Measurements from ENCODE around the gene CCDC184.
A peak's percentile ranks its signal among the peaks of the same experiment; 100 is the strongest.

CCDC184 gene

GRCh38 chr12:48179466-48179865 is 4.0 kb upstream of the CCDC184 start:
- DNase-seq (ENCODE audit: low read depth in 2 of 2), result no peak

- no peak for DNase-seq (ENCODE audit: low read depth in 2 of 2)
These were observed 3.0 kb upstream of the CCDC184 start for GRCh38 chr12:48180424-48180823.

DNA sequence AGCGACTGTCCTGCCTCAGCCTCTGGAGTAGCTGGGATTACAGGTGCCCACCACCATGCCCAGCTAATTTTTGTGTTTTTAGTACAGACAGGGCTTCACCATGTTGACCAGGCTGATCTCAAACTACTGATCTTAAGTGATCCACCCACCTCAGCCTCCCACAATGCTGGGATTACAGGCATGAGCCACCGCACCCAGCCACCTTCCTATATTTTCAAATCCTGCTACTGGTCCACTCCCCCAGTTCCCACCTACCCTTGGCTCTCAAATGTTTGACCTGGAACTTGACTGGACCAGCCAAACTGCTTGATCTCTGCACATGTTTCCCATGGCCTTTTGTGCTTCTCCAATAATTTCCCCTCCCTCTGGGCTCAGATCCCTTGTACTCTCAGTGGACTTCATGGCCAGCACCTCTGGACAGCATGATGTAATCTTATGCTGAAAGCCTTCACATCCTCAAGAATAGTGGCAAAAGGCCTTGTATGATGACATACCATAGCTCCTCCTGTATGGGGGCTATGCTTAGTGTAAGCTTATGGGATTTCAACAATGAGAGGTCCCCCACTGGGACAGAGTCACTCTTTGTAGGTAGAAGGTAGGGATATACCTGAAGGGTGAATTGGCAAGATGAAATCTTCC is 2.5 kb upstream of the CCDC184 start:
- DNase-seq (ENCODE audit: low read depth in 2 of 2), result no peak

GRCh38 chr12:48182631-48183030 is 813 bp upstream of the CCDC184 start:
- no peak for DNase-seq (ENCODE audit: low read depth in 2 of 2)

DNA sequence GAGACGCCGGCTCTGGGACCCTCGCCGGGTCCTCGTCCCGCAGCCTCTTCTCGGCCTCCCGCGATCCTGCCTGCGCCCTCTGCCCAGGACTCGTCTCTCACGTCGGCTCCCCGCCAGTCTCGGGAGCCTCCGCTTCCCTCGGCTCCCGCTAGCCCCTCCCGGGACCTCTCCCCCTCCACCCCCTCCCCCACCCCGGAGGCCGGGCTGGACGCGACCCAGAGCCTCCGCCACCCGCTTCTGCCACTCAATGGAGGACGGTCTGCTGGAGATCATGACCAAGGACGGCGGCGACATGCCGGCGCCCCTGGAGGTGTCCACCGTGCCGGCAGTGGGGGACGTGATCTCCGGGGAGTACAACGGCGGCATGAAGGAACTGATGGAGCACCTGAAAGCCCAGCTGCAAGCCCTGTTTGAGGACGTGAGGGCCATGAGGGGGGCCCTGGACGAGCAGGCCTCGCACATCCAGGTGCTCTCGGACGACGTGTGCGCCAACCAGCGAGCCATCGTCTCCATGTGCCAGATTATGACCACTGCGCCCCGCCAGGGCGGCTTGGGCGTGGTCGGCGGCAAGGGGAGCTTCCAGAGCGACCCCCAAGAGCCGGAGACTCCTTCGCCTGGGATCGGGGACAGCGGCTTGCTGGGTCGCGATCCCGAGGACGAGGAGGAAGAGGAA is 568 bp downstream of the CCDC184 start:
- DNase-seq (ENCODE audit: low read depth in 2 of 2), result no peak

GRCh38 chr12:48184549-48184922 is 1.1 kb downstream of the CCDC184 start:
- no peak for DNase-seq (ENCODE audit: low read depth in 2 of 2)

GRCh38 chr12:48185181-48185919 is 1.9 kb downstream of the CCDC184 start:
- no peak for DNase-seq (ENCODE audit: low read depth in 2 of 2)

DNA sequence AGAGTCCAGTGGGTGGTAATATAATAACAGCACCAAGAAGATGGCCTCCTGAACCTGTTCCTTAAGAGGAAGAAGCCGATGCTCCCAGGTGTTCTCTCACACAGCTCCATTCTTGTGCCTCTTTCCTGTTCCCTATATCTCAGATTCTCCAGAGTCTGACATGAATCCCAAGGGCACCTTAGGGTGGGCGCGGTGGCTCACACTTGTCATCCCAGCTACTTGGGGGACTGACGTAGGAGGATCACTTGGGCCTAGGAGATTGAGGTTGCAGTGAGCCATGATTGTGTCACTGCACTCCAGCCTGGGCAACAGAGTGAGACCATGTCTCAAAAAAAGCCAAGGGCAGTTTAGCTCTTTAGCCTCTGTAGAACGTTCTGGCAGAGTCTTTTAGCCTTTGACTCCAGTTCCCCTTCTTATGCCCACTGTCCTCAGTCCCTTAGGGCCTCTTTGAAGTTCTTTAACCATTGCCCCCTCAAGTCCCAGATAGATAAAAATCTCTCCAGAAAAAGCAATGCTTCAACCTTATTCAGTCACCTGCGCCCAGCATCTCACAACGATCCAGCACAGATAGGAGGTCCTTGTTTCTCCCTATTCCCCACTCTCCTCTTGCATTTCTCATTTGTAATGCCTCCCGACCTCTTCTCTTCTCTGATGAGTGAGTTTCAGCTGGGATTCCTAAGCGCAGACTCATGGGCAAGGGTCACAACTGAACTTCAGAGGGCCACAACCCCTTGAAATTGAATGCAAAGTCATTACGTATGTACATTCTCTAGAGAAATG is 4.7 kb downstream of the CCDC184 start:
- DNase-seq (ENCODE audit: low read depth in 2 of 2), result no peak

- DNase-seq (ENCODE audit: low read depth in 2 of 2), result peak; percentile 53 to 54
These were observed 6.1 kb downstream of the CCDC184 start for GRCh38 chr12:48189331-48190125.

DNA sequence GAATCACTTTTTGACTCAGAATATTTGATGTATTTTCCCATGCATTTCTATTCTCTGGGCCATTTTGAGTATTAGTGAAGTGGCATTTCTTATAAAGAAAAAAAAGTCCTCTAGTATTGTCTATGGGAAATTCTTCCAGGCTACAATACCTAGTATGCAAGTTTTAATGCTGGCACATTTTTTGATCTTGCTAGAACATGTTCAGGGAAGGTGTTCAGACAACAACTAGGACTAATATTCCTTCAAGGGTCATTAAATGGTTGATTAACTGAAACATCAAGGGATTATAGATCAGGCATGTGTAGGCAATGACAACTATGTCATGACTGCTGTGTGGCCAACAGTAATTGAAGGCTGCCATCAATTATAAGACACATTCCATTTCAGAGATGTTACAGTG is 7.7 kb downstream of the CCDC184 start:
- DNase-seq (ENCODE audit: low read depth in 2 of 2), result no peak

- DNase-seq (ENCODE audit: low read depth in 2 of 2), result no peak
These were observed 9.4 kb downstream of the CCDC184 start for GRCh38 chr12:48192861-48193260.

GRCh38 chr12:48193623-48194022 is 10.2 kb downstream of the CCDC184 start:
- DNase-seq (ENCODE audit: low read depth in 2 of 2), result no peak

DNA sequence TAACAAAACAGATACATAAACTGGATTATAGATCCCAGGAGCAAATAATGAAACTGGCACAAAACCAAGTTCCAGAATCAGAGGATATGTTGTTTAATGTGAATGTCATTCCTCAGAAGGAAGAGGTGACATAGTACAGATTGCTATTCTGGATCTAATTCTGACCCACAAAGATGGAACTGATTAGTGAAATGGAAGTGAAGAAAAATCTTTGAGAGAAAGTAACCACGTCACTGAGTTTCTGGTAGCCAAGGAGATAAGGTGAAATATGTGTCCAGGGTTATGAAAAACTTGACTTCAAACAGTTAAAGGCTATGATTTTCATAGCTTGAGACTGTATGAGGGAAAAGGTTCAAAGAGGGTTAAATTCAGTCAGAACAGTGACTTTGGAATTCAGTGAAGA is 11.4 kb downstream of the CCDC184 start:
- DNase-seq (ENCODE audit: low read depth in 2 of 2), result no peak

GRCh38 chr12:48197549-48197970 is 14.1 kb downstream of the CCDC184 start:
- no peak for DNase-seq (ENCODE audit: low read depth in 2 of 2)

- DNase-seq (ENCODE audit: low read depth in 2 of 2), result peak; percentile 81 to 87
These were observed 14.7 kb downstream of the CCDC184 start for GRCh38 chr12:48197971-48198671.

DNA sequence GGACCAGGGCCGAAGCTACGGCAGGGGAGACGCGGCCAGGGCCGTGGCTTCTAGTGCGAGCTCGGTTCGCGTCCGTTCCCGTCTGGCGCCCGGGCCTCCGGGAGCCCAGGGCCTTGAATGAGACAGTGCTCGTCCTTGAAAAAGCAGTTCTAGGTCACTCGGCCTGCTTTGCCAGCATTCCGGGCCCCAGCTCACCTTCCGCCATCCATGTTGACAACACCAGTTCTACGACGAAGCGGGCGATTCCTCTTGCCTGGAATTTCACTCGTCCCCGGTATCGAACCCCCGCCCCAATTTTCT is 15.2 kb downstream of the CCDC184 start:
- DNase-seq (ENCODE audit: low read depth in 2 of 2), result no peak

GRCh38 chr12:48198985-48199384 is 15.5 kb downstream of the CCDC184 start:
- DNase-seq (ENCODE audit: low read depth in 2 of 2), result no peak

- DNase-seq (ENCODE audit: low read depth in 2 of 2), result no peak
These were observed 16.4 kb downstream of the CCDC184 start for GRCh38 chr12:48199774-48200221.

DNA sequence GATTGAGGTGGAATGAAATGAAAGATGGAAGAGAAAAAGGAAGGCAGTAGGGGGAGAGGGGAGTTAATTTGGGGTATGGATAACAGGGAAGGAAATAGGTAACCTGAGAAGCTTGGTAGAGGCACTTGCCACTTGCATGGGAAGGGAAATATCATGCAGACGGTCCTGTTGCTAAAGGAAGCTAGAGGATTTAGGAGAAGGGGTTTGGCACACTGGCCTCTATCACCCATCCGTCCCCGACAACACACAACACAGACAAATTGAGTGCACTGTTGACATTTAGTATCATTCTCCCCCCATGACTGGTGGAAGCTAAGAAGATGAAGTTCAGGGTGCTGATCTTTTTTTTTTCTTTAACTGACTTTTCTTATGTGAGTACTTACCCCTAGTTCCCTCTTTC is 17.6 kb downstream of the CCDC184 start:
- no peak for DNase-seq (ENCODE audit: low read depth in 2 of 2)

DNA sequence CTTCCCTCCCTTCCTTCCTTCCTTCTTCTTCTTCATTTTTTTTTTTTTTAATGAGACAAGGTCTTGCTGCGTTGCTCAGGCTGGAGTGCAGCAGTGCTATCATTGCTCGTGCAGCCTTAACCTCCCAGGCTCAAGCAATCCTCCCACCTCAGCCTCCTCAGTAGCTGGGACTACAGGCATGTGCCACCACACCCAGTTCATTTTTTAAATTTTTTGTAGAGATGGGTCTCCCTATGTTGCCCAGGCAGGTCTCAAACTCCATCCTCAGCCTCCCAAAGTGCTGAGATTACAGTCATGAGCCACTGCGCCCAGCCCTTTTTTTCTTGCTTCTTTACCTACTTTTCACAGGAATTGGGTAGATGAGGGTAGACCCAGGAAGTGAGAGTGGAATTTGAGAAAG is 18.1 kb downstream of the CCDC184 start:
- DNase-seq (ENCODE audit: low read depth in 2 of 2), result no peak

- no peak for DNase-seq (ENCODE audit: low read depth in 2 of 2)
These were observed 19.3 kb downstream of the CCDC184 start for GRCh38 chr12:48202766-48203165.
